NOMO-1 treated with DMSO at 0.1 percent for 48 hours (cell line): ENCODE results near the gene ZBTB40.

Experiments
- DNase-seq: peaks from one replicate; lab custom pipeline; 2025; ENCODE audit not compliant: unreplicated experiment; lab: John Stamatoyannopoulos, UW

The ZBTB40 gene

DNA sequence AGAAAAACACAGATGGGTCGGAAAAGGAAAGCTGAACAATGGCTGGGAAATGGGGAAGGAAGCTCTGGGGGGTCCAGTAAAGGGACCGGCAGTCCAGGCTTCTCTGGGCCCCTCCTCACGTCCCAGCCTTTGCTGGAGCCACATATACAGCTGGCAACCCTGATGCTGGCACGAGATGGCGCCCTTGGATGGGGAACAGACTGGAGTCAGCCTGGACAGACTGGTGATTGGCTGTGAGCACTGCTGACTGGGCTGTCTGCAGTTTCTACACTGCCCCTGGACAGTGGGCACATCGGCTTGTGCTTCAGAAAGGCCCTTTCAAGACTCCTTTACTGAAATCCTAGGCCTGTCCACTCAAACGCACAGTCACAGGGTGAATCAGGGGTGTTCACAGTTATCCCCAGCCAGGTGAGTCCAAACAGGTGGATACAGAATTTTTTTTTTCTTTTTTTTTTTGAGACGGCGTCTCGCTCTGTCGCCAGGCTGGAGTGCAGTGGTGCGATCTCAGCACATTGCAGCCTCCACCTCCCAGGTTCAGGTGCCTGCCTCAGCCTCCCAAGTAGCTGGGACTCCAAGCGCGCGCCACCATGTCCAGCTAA lies 31.1 kb upstream of the ZBTB40 start:
- peak; percentile 56 for DNase-seq

DNA sequence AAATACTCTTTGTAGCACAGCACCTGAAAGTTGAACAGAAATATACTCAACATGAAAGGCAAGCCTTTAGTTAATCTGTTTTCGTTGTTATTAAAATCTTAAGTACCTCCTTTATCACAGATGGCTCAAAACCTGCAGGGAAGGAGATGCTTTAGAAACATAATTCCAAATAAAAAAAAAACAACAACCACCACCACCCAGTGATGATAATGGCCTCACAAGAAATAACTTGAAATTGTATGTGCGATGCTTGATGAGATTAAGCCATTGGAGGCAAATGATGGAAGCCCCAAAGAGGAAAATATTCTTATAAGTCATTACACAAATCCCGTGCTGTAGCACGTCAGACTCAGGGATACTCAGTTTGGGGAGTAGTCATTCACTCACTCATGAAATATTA lies 24.9 kb upstream of the ZBTB40 start:
- no peak for DNase-seq

- no peak for DNase-seq
Measured at GRCh38 chr1:22428672-22429071, 23.0 kb upstream of the ZBTB40 start.

DNA sequence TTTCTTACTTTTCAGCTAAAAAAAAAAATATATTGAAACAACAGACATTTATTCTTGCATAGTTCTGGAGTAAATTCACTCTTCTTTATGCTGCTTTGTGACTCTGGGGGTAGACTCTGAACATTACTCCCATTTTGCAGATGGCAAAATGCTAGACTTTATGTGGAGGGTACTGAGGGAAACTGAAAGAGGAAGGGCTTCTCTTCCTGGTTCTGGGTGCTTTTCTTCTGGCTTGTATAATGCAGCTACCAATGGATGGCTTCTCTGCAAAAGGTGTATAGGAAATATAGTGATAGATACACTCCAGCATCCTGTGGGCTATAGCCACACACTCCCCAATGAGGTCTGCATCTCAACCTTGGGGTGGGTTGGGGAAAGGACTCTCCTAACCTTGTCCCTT lies 19.7 kb upstream of the ZBTB40 start:
- no peak for DNase-seq

DNA sequence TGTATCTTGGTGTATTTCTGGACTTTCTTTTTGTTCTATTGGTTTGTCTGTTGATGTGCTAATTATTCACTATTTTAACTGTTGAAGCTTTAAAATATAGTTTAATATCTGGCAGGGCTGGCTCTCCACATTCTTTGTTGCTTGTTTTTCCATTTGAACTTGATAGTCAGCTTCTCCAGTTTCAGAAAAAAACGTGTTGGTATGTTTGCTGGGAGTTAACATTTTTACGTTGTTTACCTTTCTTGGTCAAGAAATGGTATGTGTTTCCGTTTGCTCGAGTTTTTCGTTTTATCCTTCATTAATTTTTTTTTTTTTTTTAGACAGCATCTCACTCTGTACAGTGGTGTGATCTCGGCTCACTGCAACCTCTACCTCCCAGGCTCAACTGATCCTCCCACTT lies 16.9 kb upstream of the ZBTB40 start:
- DNase-seq, result no peak

GRCh38 chr1:22436948-22437347 lies 14.7 kb upstream of the ZBTB40 start:
- no peak for DNase-seq

GRCh38 chr1:22437573-22437972 lies 14.1 kb upstream of the ZBTB40 start:
- peak; percentile 18 for DNase-seq

- DNase-seq, result no peak
Measured at GRCh38 chr1:22440582-22440981, 11.1 kb upstream of the ZBTB40 start.

DNA sequence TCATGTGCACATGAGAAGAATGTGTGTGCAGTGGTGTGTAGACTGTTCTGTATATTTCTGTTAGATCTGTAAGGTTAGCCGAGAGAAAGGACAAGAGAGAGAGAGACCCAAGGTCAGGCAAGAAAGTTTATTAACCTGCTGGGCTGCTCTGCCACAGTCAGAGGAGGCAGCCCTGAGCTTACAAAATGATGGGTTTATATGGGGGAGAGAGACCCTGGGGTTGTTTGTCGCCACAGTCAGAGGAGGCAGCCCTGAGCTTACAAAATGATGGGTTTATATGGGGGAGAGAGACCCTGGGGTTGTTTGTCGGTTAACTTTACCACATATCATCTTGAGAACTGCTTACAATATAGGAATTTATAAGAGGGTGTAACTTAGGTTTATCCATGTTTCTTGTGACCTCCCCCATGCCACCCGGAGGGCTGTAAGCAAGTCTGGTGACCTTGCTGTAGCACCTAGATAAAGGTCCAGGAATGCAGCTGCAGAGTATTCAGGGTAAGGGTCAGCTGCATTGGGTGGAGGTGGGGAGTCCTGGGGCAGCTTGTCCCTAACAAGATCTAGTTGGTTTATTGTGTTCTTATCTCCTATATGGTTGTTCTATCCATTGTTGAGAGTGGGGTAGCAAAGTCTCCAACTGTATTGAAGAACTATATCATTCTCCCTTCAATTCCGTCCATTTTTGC lies 9.3 kb upstream of the ZBTB40 start:
- DNase-seq, result no peak

DNA sequence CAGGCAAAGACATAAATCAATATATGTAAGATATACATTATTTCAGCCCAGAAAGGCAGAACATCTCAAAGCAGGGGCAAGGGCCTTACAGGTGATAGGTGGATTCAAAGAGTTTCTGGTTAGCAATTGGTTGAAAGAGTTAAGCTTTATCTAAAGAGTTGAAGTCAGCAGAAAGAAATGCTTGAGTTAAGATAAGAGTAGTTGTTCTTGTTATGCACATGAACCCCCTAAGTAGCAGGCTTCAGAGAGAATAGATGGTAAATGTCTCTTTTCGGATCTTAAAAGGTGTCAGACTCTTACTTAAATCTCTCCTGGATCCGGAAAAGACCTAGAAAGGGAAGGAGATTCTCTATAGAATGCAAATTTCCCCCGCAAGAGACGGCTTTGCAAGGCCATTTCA lies 8.3 kb upstream of the ZBTB40 start:
- DNase-seq, result no peak

DNA sequence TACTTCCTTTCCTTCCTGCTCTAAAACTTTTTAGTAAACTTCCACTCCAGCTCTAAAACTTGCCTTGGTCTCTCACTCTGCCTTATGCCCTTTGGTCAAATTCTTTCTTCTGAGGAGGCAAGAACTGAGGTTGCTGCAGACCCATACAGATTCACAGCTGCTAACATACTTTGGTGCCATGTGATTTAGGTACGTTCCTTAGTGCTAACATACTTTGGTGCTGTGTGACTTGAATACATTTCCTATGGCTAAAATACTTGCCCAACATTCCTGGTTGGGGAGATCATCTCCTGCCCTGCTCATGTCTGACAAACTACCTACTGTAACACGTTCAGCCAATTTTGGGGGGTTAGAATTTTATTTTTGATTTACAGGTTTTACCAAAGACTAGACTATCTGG lies 6.8 kb upstream of the ZBTB40 start:
- DNase-seq, result no peak

DNA sequence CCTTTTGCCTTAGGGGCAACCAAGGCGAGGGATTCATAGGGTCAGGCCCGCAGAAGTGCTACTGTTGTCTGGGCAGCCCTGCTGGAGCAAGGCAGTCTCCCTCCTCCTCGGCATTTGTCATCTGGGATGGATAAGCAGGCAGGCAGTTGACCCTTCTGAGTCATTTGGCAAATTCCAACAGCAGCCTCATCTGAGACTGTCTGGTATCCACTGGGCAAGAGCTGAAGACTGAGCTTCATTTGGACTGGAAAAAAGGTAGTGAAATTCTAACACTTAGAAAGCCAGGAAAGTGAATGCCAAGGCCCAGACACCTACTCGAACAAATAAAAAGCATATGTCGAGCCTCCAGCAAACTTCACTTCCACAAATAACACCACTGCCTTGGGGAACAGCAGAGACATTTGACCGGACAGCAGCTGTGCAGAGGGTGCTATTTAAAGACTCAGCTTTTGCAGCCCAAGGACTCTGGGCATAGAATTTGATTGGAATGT lies 4.0 kb upstream of the ZBTB40 start:
- no peak for DNase-seq

GRCh38 chr1:22449636-22450035 lies 2.0 kb upstream of the ZBTB40 start:
- no peak for DNase-seq

DNA sequence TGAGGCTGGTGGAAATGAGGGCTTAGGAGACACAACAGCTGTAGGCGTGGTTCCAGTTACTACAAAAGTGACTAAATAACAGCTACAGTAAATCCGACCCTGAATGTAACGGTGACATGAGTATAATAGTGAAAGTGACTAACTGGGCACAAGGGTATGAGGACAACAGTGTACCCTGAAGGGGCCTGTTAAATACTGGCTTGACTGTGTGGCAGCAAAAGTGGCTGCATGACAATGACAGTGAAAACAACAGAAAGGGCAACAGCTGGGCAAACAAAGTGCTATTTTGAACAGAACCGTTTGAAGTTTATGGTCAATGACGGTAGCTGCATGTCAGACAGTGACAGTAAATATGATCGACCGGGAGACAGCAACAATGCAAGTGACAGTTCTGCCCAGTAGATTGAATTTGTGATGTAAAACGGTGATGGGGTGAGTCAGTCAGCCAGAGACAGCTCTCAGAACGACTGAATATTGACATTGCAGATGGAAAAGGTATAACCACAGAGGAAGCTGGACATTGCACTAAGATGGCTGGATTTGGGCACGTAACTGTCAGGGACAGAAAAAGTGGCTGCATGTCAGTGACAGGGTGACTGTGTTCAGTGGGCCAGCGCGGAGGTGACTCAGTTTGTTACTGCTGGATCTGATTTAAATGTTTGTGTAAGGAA lies 1.2 kb upstream of the ZBTB40 start:
- no peak for DNase-seq

DNA sequence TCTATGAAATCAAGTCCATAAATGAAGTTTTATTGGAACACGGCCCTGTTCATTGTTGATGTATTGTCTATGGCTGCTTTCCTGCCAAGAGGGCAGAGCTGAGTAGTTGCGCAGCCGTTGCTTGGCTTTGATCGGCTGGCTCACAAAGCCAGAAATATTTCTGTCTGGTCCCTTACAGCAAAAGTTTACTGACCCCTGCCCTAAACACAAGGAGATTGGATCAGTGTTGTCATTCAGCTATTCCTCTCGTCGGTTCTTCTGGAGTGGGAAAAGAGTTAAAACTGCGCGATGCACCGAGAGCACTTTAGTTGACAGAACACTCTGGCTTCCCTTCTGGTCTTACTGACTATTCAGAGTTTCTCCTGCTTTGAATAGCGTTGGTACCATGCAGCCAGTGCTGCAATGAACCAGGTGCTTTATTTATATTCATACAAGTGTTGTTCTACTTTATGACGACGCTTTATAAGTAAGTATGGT lies 868 bp downstream of the ZBTB40 start:
- peak; percentile 69 for DNase-seq

DNA sequence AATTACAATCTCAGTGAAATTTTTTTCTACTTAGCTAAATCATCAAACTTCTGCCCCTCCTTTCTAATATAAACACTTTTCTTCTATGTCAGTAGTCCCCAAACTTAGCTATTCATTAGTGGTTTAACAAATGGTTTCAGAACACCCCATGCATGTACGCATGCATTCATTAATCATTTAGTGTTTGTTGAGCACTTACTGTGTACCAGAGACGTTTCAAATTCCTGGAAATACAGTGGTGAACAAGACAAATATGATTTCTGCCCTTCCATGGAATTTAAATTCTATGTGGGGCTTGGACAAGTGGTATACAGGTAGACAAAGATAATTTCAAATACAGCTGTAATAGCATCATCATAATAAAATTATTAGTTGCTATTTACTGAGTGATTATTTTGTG lies 1.5 kb downstream of the ZBTB40 start:
- no peak for DNase-seq

GRCh38 chr1:22454476-22455056 lies 2.9 kb downstream of the ZBTB40 start:
- DNase-seq, result no peak

- DNase-seq, result no peak
Measured at GRCh38 chr1:22457345-22457744, 5.7 kb downstream of the ZBTB40 start.

DNA sequence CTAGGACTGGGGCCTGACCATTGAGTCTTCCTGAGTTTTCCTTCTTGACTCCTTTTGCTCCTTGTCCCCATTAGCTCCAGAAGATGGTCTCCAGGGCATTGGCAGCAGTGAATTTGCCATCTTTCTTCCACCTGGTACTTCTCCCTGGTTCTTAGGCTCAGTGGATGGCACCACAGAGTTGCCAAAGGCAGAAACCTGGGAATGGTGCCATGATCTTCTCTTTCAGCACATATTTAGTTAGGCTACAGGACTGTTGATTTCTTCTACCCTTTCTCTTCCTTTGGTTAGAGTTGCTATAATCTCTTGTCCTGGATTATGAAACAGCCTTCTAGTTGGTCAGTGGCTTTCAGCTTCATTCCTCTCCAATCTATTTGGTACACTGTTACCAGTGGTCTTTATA lies 6.2 kb downstream of the ZBTB40 start:
- DNase-seq, result no peak

- no peak for DNase-seq
Measured at GRCh38 chr1:22461100-22461499, 9.4 kb downstream of the ZBTB40 start.

DNA sequence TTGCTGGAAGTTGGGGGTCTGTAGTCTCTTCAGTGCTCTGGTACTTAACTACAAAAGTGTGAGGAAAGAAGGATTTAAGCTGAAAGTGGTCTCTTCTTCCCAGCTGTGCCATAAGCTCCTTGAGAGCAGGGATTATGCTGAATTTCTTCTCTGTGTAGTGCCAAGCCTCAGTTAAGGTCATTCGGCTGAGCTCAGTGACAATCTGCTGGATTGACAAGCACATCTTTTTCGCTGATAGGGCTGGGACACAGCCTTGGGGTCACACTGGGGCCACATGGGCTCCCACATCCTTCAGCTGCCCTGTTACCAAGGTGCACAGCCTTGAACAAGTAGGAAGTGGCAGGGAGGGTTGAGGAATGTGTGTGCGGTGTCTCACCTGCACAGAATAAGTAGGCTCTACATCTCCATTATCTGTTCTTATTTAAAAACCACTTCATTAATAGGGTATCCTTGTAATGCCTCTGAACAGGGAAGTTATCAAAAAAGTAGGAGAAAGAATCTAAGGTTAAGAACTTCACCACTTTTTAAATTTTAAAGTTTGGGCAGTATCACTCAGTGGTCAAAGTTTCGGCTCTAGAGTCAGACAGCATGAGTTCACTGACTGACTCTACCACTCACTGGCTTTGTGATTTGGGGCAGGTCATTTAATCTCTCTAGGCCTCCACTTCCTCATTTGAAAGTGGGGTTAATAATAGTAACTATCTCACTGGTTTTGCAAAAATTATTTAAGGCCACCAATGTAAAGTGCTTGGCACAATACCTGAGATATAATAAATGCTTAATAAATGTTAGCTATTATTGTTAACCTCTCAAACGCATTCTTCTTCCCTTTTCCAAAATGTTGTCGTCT lies 10.3 kb downstream of the ZBTB40 start:
- peak; percentile 15 for DNase-seq
